Nephron (organoid): Measurements from ENCODE around the gene PPAT.
A peak's percentile ranks its signal among the peaks of the same experiment; 100 is the strongest.

ENCODE experiments used
- H3K27ac Mint-ChIP-seq, 3 experiments: 2 replicates each; pipeline ENCODE4 v1.8.0; 2020; ENCODE audit warnings: mixed read lengths in 3 of 3, mild to moderate bottlenecking in 2 of 3, moderate library complexity in 1 of 3
- H3K27me3 Mint-ChIP-seq: 2 replicates; pipeline ENCODE4 v1.8.0; 2021; ENCODE audit warnings: low read depth, mild to moderate bottlenecking, moderate library complexity, mixed read lengths
- H3K36me3 Mint-ChIP-seq: 2 replicates; pipeline ENCODE4 v1.8.0; 2020; ENCODE audit warnings: low read depth, mixed read lengths
- H3K4me1 Mint-ChIP-seq: 2 replicates; pipeline ENCODE4 v1.8.0; 2020; ENCODE audit warnings: mixed read lengths
- H3K4me3 Mint-ChIP-seq, 3 experiments: 2 replicates each; pipeline ENCODE4 v1.8.0; 2020; ENCODE audit warnings: mild to moderate bottlenecking in 3 of 3, mixed read lengths in 3 of 3, moderate library complexity in 2 of 3
- H3K9me3 Mint-ChIP-seq: 2 replicates; pipeline ENCODE4 v1.8.0; 2020; ENCODE audit warnings: mixed read lengths
- CTCF ChIP-seq, 3 experiments: fragments of 200-600 bp; sonication (generic); IDR thresholded peaks; one replicate each; pipeline ENCODE4 v1.5.0; 2021; ENCODE audit warnings: antibody characterized with exemption in 3 of 3; ENCODE audit not compliant: unreplicated experiment in 3 of 3

PPAT gene

GRCh38 chr4:56417396-56417795 is 18.0 kb downstream of the PPAT start:
- no peak overlapping the region for H3K4me3 Mint-ChIP-seq
- TF ChIP-seq CTCF (IDR thresholded peaks at IDR 0.05; ENCODE audit: unreplicated experiment in 3 of 3) = no peak
- H3K9me3 Mint-ChIP-seq = no peaks in the 10 kb centered on the region
- H3K4me1 Mint-ChIP-seq = peaks cover 20% of the 10 kb centered on the region
- peaks cover 17% of the 10 kb centered on the region for H3K36me3 Mint-ChIP-seq
- no peak overlapping the region for H3K27ac Mint-ChIP-seq
- H3K27me3 Mint-ChIP-seq = no peaks in the 10 kb centered on the region

- H3K36me3 Mint-ChIP-seq = peaks cover 13% of the 10 kb centered on the region
- H3K4me1 Mint-ChIP-seq = peaks cover 31% of the 10 kb centered on the region
- no peaks in the 10 kb centered on the region for H3K27me3 Mint-ChIP-seq
- H3K4me3 Mint-ChIP-seq = no peak overlapping the region
- TF ChIP-seq CTCF (IDR thresholded peaks at IDR 0.05; ENCODE audit: unreplicated experiment in 3 of 3) = no peak
- H3K27ac Mint-ChIP-seq = no peak overlapping the region
- no peaks in the 10 kb centered on the region for H3K9me3 Mint-ChIP-seq
Measured at GRCh38 chr4:56416349-56416748, 19.1 kb downstream of the PPAT start.

- Mint-ChIP-seq H3K9me3 (no peaks in the 10 kb centered on the region), H3K4me3 (no peak overlapping the region), H3K4me1 (peaks cover 43% of the 10 kb centered on the region)
Measured at GRCh38 chr4:56414135-56414670, 21.2 kb downstream of the PPAT start.

GRCh38 chr4:56410247-56411062 is 25.0 kb downstream of the PPAT start:
- Mint-ChIP-seq H3K4me1 (peaks cover 49% of the 10 kb centered on the region), H3K36me3 (peaks cover 17% of the 10 kb centered on the region), H3K27me3 (no peaks in the 10 kb centered on the region), H3K4me3 (peak overlapping the region; percentile 69 to 81 (median 76)), H3K27ac (peak overlapping the region; percentile 97 to 99 (median 98)), H3K9me3 (no peaks in the 10 kb centered on the region)
- TF ChIP-seq CTCF (IDR thresholded peaks at IDR 0.05; ENCODE audit: unreplicated experiment in 3 of 3) = no peak

More at GRCh38 chr4:56414135-56414670, 21.2 kb downstream of the PPAT start:
- H3K27me3 Mint-ChIP-seq = no peaks in the 10 kb centered on the region
- no peaks in the 10 kb centered on the region for H3K36me3 Mint-ChIP-seq
- TF ChIP-seq CTCF (IDR thresholded peaks at IDR 0.05; ENCODE audit: unreplicated experiment in 3 of 3) = no peak
- peak overlapping the region; percentile 60 to 78 (median 73) for H3K27ac Mint-ChIP-seq

GRCh38 chr4:56409511-56410090 is 25.8 kb downstream of the PPAT start:
- no peak for TF ChIP-seq CTCF (IDR thresholded peaks at IDR 0.05; ENCODE audit: unreplicated experiment in 3 of 3)
- Mint-ChIP-seq H3K4me1 (peaks cover 43% of the 10 kb centered on the region), H3K36me3 (peaks cover 17% of the 10 kb centered on the region), H3K27me3 (no peaks in the 10 kb centered on the region), H3K4me3 (peak overlapping the region; percentile 3 to 81 (median 31)), H3K9me3 (no peaks in the 10 kb centered on the region), H3K27ac (peak overlapping the region; percentile 97 to 99 (median 98))
